Activated CD4-positive, alpha-beta T cell treated with anti-CD3 and anti-CD28 coated beads, Interleukin-2, Interleukin-4, amounts not matched to agents 100 ng/mL and 50 ng/mL, durations not matched to agents 16 hours and 8 hours (primary cell): Measurements from ENCODE around the gene NTHL1.
"Not testable (repeated sequence)": the region's sequence is repeated elsewhere in the genome, so short reads cannot be mapped to it uniquely, and the experiment has no call there.

Source experiments
- DNase-seq: peaks from one replicate; pipeline ENCODE4 v3.0.0-alpha.2; 2020; ENCODE audit warnings: low spot score

Gene NTHL1

GRCh38 chr16:2028146-2028545 is 19.5 kb downstream of the NTHL1 start:
- no peak for DNase-seq

- DNase-seq: no peak
These were observed 20.3 kb downstream of the NTHL1 start for GRCh38 chr16:2027024-2028010.

- no peak for DNase-seq
These were observed 21.1 kb downstream of the NTHL1 start, which contains the start of gene NHERF2 for GRCh38 chr16:2026461-2027023. Gene NHERF2, plus strand, starts transcription at chr16:2026902. Its CDS starts 104 bp downstream, at chr16:2027006.

GRCh38 chr16:2025878-2026460 is 21.7 kb downstream of the NTHL1 start:
- DNase-seq: no peak

DNA sequence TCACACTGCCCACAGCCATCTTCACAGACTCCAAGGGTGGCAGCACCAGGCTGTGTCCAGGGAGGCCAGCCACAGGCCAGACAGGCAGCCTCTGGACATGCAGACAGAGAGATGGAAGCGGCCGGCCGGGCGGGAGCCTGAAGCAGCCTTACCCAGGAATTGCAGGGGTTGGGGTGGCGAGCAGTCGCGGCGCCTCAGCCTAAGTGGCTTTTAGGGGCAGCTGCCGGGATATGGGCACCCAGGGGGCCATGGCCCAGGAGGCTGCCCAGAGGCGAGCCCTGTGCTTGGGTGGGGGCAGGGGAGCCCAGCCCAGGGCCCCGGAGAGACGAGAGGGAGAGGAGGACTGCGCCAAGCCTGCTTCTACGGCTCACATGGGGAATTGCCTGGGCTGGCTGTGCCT is 22.4 kb downstream of the NTHL1 start:
- DNase-seq: no peak

- no peak for DNase-seq
These were observed 23.6 kb downstream of the NTHL1 start for GRCh38 chr16:2024032-2024420.

DNA sequence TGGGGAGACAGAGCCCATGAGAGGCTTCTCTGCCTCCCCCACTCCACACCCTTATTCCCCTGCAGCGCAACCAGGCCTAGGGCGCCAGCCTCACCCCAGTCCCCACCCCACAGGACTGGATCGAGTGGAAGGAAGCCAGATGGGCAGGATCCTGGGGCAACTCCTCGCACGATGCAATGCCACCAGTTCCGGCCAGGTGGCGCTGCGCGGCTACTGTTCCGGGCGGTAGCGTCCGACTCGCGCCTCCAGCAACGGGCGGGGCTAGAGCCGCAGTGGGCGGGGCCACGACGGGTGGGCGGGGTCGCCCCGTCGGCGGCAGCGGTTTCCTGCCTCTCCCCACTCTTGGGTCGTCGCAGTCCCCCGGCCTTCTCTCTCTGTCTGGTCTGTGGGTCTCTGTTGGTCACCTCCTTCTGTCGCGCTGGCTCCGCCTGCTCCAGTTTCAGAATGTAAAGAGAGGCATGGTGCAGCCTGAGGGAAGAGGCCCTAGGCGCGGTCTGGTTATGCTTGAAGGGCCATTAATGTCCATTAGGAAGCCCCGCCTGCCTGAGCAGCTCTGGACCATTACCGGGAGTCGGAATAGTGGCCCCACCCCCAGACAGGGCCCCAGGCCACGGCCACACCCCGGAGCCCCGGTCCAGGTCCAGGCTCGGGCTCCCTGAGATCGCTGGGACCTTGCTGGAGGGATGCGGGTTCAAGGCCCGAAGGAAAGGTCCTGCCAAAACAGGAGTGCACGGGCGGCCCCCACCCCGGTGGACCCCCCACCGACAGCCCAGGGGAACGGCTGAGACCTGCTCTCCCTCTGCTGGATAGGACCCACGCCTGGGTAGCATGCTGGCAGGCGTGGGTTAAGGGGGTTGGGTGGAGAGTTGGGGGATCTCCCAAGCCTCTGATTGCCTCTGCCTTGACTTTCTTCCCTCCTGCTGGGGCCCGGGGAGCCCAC is 24.3 kb downstream of the NTHL1 start:
- DNase-seq: peak; percentile 95

- DNase-seq: no peak
These were observed 24.9 kb downstream of the NTHL1 start for GRCh38 chr16:2022723-2023091.

GRCh38 chr16:2019921-2020831 is 27.5 kb downstream of the NTHL1 start:
- DNase-seq: no peak

DNA sequence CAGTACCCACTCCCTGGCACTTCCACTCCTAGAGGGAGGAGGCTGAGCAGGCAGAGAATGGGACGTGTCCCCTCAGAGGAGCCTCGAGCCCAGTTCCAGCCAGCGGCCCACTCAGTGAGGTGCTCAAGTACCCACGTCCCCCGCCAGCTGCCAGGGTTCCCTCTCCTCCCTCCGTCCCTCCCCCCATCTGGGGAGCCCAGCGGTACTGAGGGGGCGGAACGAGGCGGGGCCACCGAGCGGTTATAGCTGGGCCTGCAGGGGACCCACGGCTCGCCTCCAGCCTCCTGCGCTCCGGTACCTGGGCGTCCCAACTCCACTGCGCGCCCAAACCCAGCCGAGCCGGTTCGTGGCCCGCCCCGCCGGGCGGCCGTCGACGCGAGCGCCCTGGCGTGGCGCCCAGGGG is 28.1 kb downstream of the NTHL1 start, which contains the start of gene NPW:
Gene NPW (plus strand): TSS at position 268 of the 403 bp plus-strand sequence.
- no peak for DNase-seq

DNA sequence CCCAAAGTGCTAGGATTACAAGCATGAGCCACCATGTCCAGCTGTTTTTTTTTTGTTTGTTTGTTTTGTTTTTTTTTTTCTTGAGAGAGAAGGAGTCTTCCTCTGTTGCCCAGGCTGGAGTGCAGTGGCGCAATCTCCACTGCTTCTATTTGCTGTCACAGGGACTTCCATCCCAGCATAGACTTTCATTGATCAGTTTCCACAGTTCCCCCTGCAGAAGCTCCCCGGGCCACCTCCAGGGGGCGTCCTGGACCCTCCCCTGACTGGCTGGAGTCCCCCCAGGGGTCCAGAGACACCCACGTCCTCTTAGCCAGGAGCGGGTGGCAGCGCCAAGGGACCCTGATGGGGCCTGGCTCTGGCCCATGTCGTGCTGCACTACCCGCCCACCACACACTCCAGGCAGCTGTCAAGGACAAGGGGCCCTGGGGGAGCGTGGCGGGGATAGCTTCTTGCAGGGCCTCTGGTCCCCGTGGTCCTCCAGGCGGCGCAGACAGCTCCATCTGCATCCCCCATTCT is 31.2 kb downstream of the NTHL1 start:
- DNase-seq: no peak

GRCh38 chr16:2015947-2016208 is 31.8 kb downstream of the NTHL1 start:
- DNase-seq: no peak

DNA sequence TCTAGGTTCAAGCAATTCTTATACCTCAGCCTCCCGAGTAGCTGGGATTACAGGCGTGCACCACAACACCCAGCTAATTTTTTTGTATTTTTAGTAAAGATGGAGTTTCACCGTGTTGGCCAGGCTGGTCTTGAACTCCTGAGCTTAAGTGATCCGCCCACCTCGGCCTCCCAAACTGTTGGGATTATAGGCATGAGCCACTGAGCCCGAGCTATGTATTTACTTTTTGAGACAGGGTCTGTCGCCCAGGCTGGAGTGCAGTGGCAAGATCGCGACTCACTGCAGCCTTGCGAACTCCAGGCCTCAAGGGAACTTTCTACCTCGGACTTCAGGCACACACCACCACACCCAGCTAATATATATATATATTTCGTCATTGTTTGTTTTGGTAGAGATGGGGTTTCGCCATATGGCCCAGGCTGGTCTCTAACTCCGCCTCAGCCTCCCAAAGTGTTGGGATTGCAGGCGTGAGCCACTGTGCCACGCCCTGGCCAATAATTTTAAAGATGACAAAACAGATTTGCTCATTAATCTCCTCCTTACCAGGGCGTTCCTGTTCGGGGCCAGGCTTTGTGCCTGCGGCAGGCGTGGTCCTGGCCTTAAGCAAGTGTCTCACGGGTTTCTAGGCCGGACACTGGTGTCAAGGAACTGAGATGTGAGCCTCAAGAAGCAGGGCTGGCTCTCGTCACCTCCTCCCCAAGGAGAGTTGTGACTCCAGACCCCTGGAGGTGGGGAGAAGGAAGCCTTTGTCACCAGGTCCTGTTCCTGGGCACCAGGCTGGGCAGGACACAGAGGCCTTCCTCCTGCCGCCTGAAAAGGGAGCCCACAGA is 32.3 kb downstream of the NTHL1 start:
- DNase-seq: no peak

GRCh38 chr16:2013527-2013926 is 34.1 kb downstream of the NTHL1 start:
- no peak for DNase-seq

DNA sequence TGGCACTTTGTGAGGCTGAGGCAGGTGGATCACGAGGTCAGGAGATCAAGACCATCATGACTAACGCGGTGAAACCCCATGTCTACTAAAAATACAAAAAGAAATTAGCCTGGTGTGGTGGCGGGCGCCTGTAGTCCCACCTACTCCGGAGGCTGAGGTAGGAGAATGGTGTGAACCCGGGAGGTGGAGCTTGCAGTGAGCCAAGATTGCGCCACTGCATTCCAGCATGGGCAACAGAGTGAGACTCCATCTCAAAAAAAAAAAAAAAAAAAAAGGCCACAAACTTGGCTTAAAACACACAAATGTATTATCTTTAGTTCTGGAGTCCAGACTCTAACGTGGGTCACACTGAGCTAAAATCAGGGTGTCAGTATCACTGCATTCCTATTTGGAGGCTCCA is 35.9 kb downstream of the NTHL1 start:
- not testable (repeated sequence) for DNase-seq

- peak; percentile 83 for DNase-seq
These were observed 37.7 kb downstream of the NTHL1 start, which contains the start of gene ZNF598 for GRCh38 chr16:2009791-2010510. Gene ZNF598, minus strand, starts transcription at chr16:2009821.

DNA sequence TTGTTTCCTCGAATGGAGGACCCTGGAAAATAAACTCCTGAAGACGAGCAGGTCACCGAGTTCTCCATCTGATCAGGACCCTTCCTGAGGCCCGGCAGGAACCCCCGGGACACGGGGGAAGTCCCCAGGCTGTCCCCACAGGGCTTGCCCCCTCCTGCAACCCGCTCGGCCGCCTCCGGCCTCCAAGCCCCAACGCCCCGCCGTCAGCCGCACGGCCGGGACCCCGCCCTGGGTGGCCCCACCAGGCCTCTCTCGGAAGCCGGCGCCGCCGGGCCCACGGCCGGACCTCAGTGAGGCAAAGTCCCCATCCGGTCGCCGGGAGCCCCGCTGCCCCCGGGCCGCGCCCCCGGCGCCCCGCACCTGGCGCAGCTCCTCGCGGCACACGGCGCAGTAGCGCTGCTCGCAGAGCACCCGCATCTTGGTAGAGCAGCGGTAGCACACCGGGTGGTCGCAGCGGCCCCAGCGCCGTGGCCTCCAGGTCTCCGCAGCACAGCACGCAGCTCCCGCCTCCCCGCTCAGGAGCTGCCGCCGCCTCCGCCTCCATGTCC is 38.4 kb downstream of the NTHL1 start:
- no peak for DNase-seq

- no peak for DNase-seq
These were observed 38.9 kb downstream of the NTHL1 start for GRCh38 chr16:2008631-2009163.
